Right lobe of liver (tissue), 4 donors: Measurements from ENCODE around the gene ZBTB17.

Source experiments
- POLR2A ChIP-seq: fragments of 450-650 bp; IDR thresholded peaks from one replicate; pipeline ENCODE4 v1.6.1; 2017; ENCODE audit warnings: antibody characterized with exemption, mild to moderate bottlenecking
- TF ChIP-seq, protein P1 (sequence below), 4 donors: fragments of 200-600 bp in 3 of 4; fragments of 450-650 bp in 1 of 4; IDR thresholded peaks; one replicate each; pipeline versions ENCODE4 v1.5.1 to v1.8.0; 2016 to 2022; ENCODE audit warnings: antibody characterized with exemption in 4 of 4, mild to moderate bottlenecking in 2 of 4
- donor health status: DM: no; HTN: no; CAD: no.
- donor health status: DM: no; HTN: no; CAD: no.
- donor health status: DM: no; HTN: yes; CAD: no.

DNA sequence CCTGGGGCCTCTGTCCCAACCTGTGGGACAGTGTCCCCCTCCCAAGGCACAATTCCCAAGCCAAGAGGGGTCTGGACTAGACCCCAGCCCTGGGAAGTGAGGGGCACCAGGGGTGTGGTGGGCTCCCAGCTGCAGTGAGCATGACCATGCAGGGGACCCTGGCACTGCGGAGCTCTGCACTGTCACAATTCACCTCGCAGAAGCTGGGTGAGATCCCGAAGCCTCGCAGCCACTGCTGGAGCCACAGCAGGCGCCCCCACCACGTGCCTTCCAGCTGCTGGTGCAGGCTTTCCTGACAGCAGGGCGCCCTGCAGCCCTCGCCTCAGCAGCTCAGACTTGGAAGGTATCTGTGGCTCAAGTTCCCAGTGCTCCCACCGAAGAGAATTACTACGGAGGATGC lies 18.2 kb upstream of the ZBTB17 start:
- TF ChIP-seq, protein P1, sequence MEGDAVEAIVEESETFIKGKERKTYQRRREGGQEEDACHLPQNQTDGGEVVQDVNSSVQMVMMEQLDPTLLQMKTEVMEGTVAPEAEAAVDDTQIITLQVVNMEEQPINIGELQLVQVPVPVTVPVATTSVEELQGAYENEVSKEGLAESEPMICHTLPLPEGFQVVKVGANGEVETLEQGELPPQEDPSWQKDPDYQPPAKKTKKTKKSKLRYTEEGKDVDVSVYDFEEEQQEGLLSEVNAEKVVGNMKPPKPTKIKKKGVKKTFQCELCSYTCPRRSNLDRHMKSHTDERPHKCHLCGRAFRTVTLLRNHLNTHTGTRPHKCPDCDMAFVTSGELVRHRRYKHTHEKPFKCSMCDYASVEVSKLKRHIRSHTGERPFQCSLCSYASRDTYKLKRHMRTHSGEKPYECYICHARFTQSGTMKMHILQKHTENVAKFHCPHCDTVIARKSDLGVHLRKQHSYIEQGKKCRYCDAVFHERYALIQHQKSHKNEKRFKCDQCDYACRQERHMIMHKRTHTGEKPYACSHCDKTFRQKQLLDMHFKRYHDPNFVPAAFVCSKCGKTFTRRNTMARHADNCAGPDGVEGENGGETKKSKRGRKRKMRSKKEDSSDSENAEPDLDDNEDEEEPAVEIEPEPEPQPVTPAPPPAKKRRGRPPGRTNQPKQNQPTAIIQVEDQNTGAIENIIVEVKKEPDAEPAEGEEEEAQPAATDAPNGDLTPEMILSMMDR (IDR thresholded peaks at IDR 0.05), result no peak
- TF ChIP-seq POLR2A, result no peak
